GF-D8 (cell line): ENCODE results near the gene CAST.

Experiments used
- DNase-seq: peaks from one replicate; lab custom pipeline; 2025; lab: John Stamatoyannopoulos, UW

The CAST gene

GRCh38 chr5:96822686-96823459 lies 160.7 kb downstream of the CAST start:
- DNase-seq = no peak

GRCh38 chr5:96823900-96824380 lies 161.8 kb downstream of the CAST start:
- no peak for DNase-seq
